PC-9 (cell line): Measurements from ENCODE around the gene MYO1H.

Source experiments
- CTCF ChIP-seq: fragments of 200-600 bp; sonication (generic); conservative IDR thresholded peaks from 2 replicates; pipeline ENCODE4 v1.6.1; 2017; ENCODE audit warnings: mixed run types, antibody characterized with exemption, mild to moderate bottlenecking, moderate library complexity
- EZH2 ChIP-seq: fragments of 200-600 bp; sonication (generic); IDR thresholded peaks from 2 replicates; pipeline ENCODE4 v1.8.0; 2017; ENCODE audit warnings: antibody characterized with exemption, low read depth

- TF ChIP-seq CTCF (no peak), EZH2 (no peak)
These were observed 4.5 kb downstream of the MYO1H start for GRCh38 chr12:109352184-109352583.
